SHP77 (cell line): ENCODE results near the gene GOLGA6A.
"Not testable (repeated sequence)": the region's sequence is repeated elsewhere in the genome, so short reads cannot be mapped to it uniquely, and the experiment has no call there.

Source experiments
- DNase-seq, 2 experiments: peaks; one replicate each; lab custom pipeline; 2025; lab: John Stamatoyannopoulos, UW

Gene GOLGA6A

GRCh38 chr15:74099963-74100733 lies 17.8 kb upstream of the GOLGA6A start:
- DNase-seq = not testable (repeated sequence)

GRCh38 chr15:74096753-74097474 lies 14.6 kb upstream of the GOLGA6A start:
- not testable (repeated sequence) for DNase-seq

GRCh38 chr15:74095610-74096009 lies 13.3 kb upstream of the GOLGA6A start:
- not testable (repeated sequence) for DNase-seq

GRCh38 chr15:74094567-74094966 lies 12.2 kb upstream of the GOLGA6A start:
- not testable (repeated sequence) for DNase-seq

- not testable (repeated sequence) for DNase-seq
These were observed 6.6 kb downstream of the GOLGA6A start for GRCh38 chr15:74075781-74076180.

- not testable (repeated sequence) for DNase-seq
These were observed 9.6 kb downstream of the GOLGA6A start for GRCh38 chr15:74072614-74073337.

GRCh38 chr15:74072132-74072531 lies 10.2 kb downstream of the GOLGA6A start:
- DNase-seq = not testable (repeated sequence)

- not testable (repeated sequence) for DNase-seq
These were observed 10.7 kb downstream of the GOLGA6A start for GRCh38 chr15:74071645-74072044.

GRCh38 chr15:74065684-74066411 lies 16.5 kb downstream of the GOLGA6A start:
- DNase-seq = not testable (repeated sequence)

GRCh38 chr15:74064822-74065221 lies 17.5 kb downstream of the GOLGA6A start:
- not testable (repeated sequence) for DNase-seq

GRCh38 chr15:74064183-74064582 lies 18.2 kb downstream of the GOLGA6A start:
- not testable (repeated sequence) for DNase-seq

GRCh38 chr15:74063425-74064146 lies 18.8 kb downstream of the GOLGA6A start:
- not testable (repeated sequence) for DNase-seq

- DNase-seq = no peak
These were observed 19.7 kb downstream of the GOLGA6A start for GRCh38 chr15:74062671-74063070.

GRCh38 chr15:74062236-74062635 lies 20.1 kb downstream of the GOLGA6A start:
- DNase-seq = no peak

- DNase-seq = no peak
These were observed 22.1 kb downstream of the GOLGA6A start for GRCh38 chr15:74060251-74060650.

- not testable (repeated sequence) for DNase-seq
These were observed 23.1 kb downstream of the GOLGA6A start for GRCh38 chr15:74059050-74059833.

GRCh38 chr15:74056330-74056729 lies 26.0 kb downstream of the GOLGA6A start:
- DNase-seq = not testable (repeated sequence)

- no peak for DNase-seq
These were observed 26.5 kb downstream of the GOLGA6A start for GRCh38 chr15:74055804-74056203.

GRCh38 chr15:74053941-74054529 lies 28.3 kb downstream of the GOLGA6A start:
- peak; percentile 55 to 60 for DNase-seq

- DNase-seq = no peak
These were observed 28.8 kb downstream of the GOLGA6A start for GRCh38 chr15:74053517-74053916.
